ENCODE measurements around the gene RPS14. TPM values are rescaled to one million over a fixed set of nuclear protein-coding genes. Genes with fewer than 3 reads are reported as not detected.

RPS14 gene
- total and polyA plus RNA-seq, 2 of the 4 experiments (the other 2 are of a cell fraction), result 6,296 to 7,310 TPM

- Histone ChIP-seq H3K4me1 (ENCODE audit: control insufficient read depth, insufficient read depth, low read length) (peaks cover 56% of the 10 kb centered on the region), H4K20me1 (ENCODE audit: insufficient read depth, low read length) (peaks cover 66% of the 10 kb centered on the region)
- WGBS, 2 experiments (ENCODE audit: extremely low coverage in 2 of 2, insufficient read length in 1 of 2), result 17% methylated on average over 5 of the region's 14 CpGs; no CpG with 5 or more reads in 1 of the 2 experiments
- peak; percentile 62; the same call in 1 of the 2 replicates for TF ChIP-seq POLR2A (IDR thresholded peaks at IDR 0.05; ENCODE audit: low read depth, low read length)
- TF ChIP-seq FOS (IDR thresholded peaks at IDR 0.05; ENCODE audit: low read depth, low read length), result peak; percentile 98
- 0 out of 2 replicates have a peak, but pooled peaks have one; percentile 11 for TF ChIP-seq NFE2L2 (IDR thresholded peaks at IDR 0.05; ENCODE audit: low read depth, low read length)
- TF ChIP-seq BHLHE40 (IDR thresholded peaks at IDR 0.05; ENCODE audit: low read depth, low read length), result peak; percentile 60
- no peak for TF ChIP-seq CTCF (conservative IDR thresholded peaks at IDR 0.05; ENCODE audit: low read depth, low read length)
- TF ChIP-seq RCOR1 (IDR thresholded peaks at IDR 0.05; ENCODE audit: insufficient replicate concordance, low read length), result peak; percentile 95
- no peak for TF ChIP-seq SMC3 (IDR thresholded peaks at IDR 0.05; ENCODE audit: low read depth, low read length)
- TF ChIP-seq CEBPB (IDR thresholded peaks at IDR 0.05; ENCODE audit: low read depth, low read length), result peak; percentile 71
- TF ChIP-seq RFX5 (IDR thresholded peaks at IDR 0.05; ENCODE audit: low read depth, low read length), result no peak
- no peak for TF ChIP-seq MAFK (IDR thresholded peaks at IDR 0.05; ENCODE audit: low read depth, low read length)
- TF ChIP-seq USF2 (IDR thresholded peaks at IDR 0.05; ENCODE audit: low read depth, low read length), result no peak
- peak; percentile 51; the same call in 1 of the 2 replicates for TF ChIP-seq MAZ (IDR thresholded peaks at IDR 0.05; ENCODE audit: borderline replicate concordance, low read depth, low read length)
- no peak for TF ChIP-seq ELK1 (IDR thresholded peaks at IDR 0.05; ENCODE audit: borderline replicate concordance, low read depth, low read length)
- no peak; the same call in 1 of the 2 replicates for TF ChIP-seq RAD21 (IDR thresholded peaks at IDR 0.05; ENCODE audit: low read length)
Measured at GRCh38 chr5:150497274-150497988, 47.9 kb upstream of the RPS14 start.

More at GRCh38 chr5:150497274-150497988, 47.9 kb upstream of the RPS14 start:
- H2BK15ac ChIP-seq (ENCODE audit: low read depth, low read length), result peak overlapping the region; percentile 75; the same call in 2 of the 3 replicates
- ChIA-PET POLR2A (ENCODE audit: unreplicated experiment) (no interaction called here), CTCF (interaction anchor here (0.7 to 1.0 kb wide), 2 partner anchors 38 to 48 kb away, joined by 3 to 4 read pairs; no protein-coding TSS in a partner anchor)
- no peaks in the 10 kb centered on the region for H3K27me3 ChIP-seq (ENCODE audit: control insufficient read depth, insufficient read depth, low read length)
- peak overlapping the region; percentile 5; the same call in 1 of the 2 replicates for H3K4me3 ChIP-seq (ENCODE audit: insufficient read depth, low read depth, low read length)
- H2AK9ac ChIP-seq (replicated peaks; ENCODE audit: low read depth, low read length, poor library complexity), result peak overlapping the region; percentile 71
- peak overlapping the region; percentile 68 for H3K56ac ChIP-seq (ENCODE audit: extremely low read depth, insufficient read depth, low read length)
- peak overlapping the region; percentile 66 for H3K27ac ChIP-seq (ENCODE audit: insufficient read depth, low read length)
- H3K9ac ChIP-seq (ENCODE audit: low read depth, low read length), result peak overlapping the region; percentile 0; the same call in 1 of the 2 replicates
- peak overlapping the region; percentile 68 to 76 for H4K8ac ChIP-seq (ENCODE audit: low read depth in 2 of 2, low read length in 2 of 2)
- H3K9me3 ChIP-seq (ENCODE audit: control insufficient read depth, insufficient read depth, low read length), result no peaks in the 10 kb centered on the region
- H2BK120ac ChIP-seq (ENCODE audit: low read depth, low read length), result peak overlapping the region; percentile 81
- peak overlapping the region; percentile 68 for H4K5ac ChIP-seq (ENCODE audit: low read depth, low read length)
- DNase-seq, result peak; percentile 96
- peak overlapping the region; percentile 96 for H2BK5ac ChIP-seq (ENCODE audit: low read depth, low read length, poor library complexity, severe bottlenecking)
- peak; percentile 91 for ATAC-seq (ENCODE audit: low read depth)
- H3K23ac ChIP-seq (ENCODE audit: low read depth, low read length), result peak overlapping the region; percentile 57
- peak overlapping the region; percentile 97 for H4K91ac ChIP-seq (ENCODE audit: insufficient read depth, low read depth, low read length)
- peaks cover 26 to 74% of the 10 kb centered on the region in 2 experiments for H3K79me1 ChIP-seq (ENCODE audit: low read depth in 1 of 2, low read length in 2 of 2)
- no TSS peak for BruUV-seq (replicated peaks)
- H3K14ac ChIP-seq (replicated peaks; ENCODE audit: low read depth, low read length), result peak overlapping the region; percentile 83
- H3K36me3 ChIP-seq (ENCODE audit: control insufficient read depth, insufficient read depth, low read length), result peaks cover 10% of the 10 kb centered on the region
- H3K4ac ChIP-seq (ENCODE audit: low read depth, low read length), result peak overlapping the region; percentile 94
- intact Hi-C loops (cut with micrococcal nuclease), result loop anchor here (1.0 kb wide), 1 partner anchor 20 kb away; no protein-coding TSS in a partner anchor
- H2AK5ac ChIP-seq (ENCODE audit: low read depth, low read length), result peak overlapping the region; percentile 90
- dilution Hi-C loops (cut with HindIII; ENCODE audit: low sequenced_read_pairs, unreplicated experiment), result no loop called here
- peak overlapping the region; percentile 75 for H2BK20ac ChIP-seq (ENCODE audit: low read depth, low read length)
- peak overlapping the region; percentile 59 for H2AFZ ChIP-seq (replicated peaks; ENCODE audit: low read length, poor library complexity)
- H3K4me2 ChIP-seq (ENCODE audit: low read depth, low read length), result peak overlapping the region; percentile 72
- H3K18ac ChIP-seq (ENCODE audit: low read depth, low read length), result peak overlapping the region; percentile 55
- in situ Hi-C loops (cut with MboI; ENCODE audit: low sequenced_read_pairs), result no loop called here
- peaks cover 61% of the 10 kb centered on the region for H3K9me1 ChIP-seq (ENCODE audit: insufficient read depth, low read length)
